HG03196 (cell line): Measurements from ENCODE around the gene SLC25A12.
"Not testable (repeated sequence)": the region's sequence is repeated elsewhere in the genome, so short reads cannot be mapped to it uniquely, and the experiment has no call there.

Experiments
- ATAC-seq: cut with Tn5 transposase; IDR thresholded peaks from one replicate; pipeline ENCODE4 v1.9.1; 2021; ENCODE audit not compliant: unreplicated experiment

SLC25A12 gene

DNA sequence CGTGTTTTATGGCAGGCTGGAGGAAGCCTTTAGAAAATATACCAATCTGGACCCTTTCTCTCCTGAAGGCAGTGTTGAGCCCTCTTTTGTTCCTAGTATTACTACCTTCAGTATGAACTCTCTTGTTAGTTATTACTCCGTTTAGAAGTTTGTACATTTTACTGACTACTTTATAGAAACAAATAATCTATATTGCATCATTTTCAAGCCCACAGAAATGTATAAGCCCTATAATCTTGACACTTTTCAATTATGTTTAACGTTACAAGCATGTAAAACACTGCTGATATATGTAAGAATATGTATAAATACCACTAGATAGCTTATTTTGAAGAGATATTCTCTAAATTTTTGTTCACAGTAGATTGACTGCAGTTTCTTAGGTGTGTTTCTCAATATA lies 64.0 kb downstream of the SLC25A12 start:
- no peak for ATAC-seq

GRCh38 chr2:171824086-171824485 lies 70.0 kb downstream of the SLC25A12 start:
- ATAC-seq = no peak

DNA sequence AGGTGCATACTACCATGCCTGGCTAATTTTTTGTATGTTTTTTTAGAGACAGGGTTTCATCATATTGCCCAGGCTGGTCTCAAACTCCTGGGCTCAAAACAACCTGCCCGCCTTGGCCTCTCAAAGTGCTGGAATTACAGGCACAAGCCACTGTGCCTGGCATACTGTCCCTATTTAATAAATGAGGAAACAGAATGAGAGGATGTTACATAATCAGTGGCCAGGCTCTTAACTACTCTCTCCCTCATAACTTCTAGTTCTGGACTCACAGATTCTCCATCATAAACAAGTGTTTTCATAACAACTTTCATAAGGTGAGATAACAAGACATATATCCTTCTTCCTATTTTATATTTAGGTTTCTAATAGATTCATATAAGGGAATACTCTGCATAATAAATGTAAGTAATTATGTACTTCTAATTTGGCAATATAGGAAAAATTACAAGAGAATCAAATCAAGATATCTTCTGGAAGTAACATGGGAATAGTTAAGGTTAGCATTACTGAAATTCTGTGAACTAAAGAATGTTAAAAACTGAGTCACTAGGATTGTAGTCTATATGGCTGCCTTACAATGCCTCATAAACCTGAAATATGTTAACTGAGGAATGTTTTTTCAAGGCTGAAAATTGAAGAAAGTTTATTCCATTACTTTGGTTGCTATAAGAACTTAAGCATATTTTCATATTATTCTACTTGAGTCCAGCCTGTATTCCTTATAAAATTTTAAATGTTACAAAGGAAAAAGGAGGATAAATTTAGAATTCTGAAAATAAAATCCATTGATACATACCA lies 71.3 kb downstream of the SLC25A12 start:
- ATAC-seq = no peak

DNA sequence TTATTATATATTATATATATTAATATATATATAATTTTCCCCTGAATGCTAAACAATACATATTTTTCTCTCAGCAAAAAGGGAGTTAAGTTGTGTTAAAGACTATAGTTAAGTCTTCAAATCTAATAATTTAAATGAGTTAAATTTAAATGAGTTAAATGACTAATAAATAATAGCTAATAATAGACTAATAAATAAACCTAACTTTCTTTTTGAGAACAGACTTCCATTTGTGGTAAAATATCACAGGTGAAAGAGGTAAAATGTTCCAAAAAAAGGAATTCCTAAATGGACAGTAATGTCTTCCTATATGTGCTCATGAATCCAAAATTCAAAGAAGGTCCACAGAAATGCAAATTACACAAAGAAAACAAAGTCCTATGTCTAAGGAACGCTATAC lies 74.6 kb downstream of the SLC25A12 start:
- no peak for ATAC-seq

DNA sequence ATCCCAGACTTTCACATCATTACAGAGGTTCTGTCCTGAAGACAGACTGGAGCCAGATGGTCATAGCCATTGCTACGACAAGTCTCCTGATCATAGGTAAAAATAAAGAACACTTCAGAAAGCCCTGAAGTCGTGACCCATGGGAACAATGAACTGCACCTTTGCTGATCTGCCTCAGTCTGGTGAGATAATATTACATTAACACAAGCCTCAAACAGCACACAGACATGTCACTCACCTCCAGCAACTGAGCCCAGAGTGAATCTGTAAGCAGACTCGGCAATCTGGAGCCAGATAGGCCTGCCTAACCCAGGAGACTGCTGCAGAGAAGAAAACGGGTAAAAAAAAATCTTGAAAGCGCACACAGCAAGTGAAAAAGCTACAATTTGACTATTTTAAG lies 79.2 kb downstream of the SLC25A12 start:
- no peak for ATAC-seq

GRCh38 chr2:171814174-171814573 lies 79.9 kb downstream of the SLC25A12 start:
- ATAC-seq = no peak

DNA sequence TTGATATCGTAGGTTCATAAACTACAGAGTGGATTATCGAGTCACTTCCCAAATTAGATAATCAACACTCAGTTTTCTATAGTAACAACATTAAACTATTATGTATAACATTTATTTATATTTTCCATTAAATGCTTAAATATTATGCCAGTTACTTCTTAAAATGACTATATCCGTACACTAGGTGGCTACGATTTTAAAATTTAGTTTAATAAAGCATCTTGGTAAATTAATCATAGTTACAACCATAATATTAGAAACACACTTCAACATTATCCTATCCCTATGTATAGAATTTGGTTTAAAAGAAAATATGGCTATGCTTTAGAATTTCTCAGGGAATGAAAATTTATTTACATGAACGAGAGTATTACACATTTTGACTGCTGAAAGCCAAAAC lies 80.3 kb downstream of the SLC25A12 start:
- no peak for ATAC-seq

- no peak for ATAC-seq
Observed at GRCh38 chr2:171813126-171813525, 80.9 kb downstream of the SLC25A12 start.

- no peak for ATAC-seq
Observed at GRCh38 chr2:171811245-171811628, 82.8 kb downstream of the SLC25A12 start.

GRCh38 chr2:171810422-171811244 lies 83.4 kb downstream of the SLC25A12 start:
- no peak for ATAC-seq

DNA sequence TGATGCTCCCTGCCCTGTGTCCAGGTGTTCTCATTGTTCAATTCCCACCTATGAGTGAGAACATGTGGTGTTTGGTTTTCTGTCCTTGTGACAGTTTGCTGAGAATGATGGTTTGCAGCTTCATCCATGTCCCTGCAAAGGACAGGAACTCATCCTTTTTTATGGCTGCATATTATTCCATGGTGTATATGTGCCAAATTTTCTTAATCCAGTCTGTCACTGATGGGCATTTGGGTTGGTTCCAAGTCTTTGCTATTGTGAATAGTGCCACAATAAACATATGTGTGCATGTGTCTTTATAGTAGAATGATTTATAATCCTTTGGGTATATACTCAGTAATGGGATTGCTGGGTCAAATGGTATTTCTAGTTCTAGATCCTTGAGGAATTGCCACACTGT lies 85.2 kb downstream of the SLC25A12 start:
- not testable (repeated sequence) for ATAC-seq

GRCh38 chr2:171807831-171808393 lies 86.1 kb downstream of the SLC25A12 start:
- no peak for ATAC-seq

- ATAC-seq = no peak
Observed at GRCh38 chr2:171807119-171807518, 86.9 kb downstream of the SLC25A12 start.

DNA sequence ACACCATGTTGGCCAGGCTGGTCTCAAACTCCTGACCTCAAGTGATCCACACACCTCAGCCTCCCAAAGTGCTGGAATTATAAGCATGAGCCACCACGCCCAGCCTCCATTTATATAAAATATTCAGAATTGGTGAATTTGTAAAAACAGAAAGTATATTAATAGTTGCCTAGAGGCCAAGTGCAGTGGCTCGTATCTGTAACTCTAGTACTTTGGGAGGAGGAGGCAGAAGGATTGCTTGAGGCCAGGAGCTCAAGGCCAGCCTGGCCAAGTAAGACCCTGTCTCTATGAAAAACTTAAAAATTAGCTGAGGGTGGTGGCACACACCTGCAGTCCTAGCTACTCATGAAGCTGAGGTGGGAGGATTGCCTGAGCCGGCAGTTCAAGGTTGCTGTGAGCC lies 89.6 kb downstream of the SLC25A12 start:
- no peak for ATAC-seq

DNA sequence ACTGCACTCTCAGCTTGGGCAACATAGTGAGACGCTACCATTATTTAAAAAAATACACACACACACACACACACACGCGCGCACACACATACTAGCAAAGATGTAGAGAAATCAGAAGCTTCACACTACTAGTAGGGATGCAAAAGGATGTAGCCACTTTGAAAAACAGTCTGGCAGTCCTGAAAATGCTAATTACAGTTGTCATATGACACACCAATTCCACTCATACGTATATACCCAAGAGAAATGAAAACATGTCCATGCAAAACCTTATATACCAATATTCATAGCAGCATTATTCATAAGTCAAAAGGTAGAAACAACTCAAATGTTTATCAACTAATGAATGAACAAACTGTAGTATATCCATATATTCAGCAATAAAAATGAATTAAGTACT lies 90.3 kb downstream of the SLC25A12 start:
- no peak for ATAC-seq

GRCh38 chr2:171800639-171801038 lies 93.4 kb downstream of the SLC25A12 start:
- ATAC-seq = no peak

DNA sequence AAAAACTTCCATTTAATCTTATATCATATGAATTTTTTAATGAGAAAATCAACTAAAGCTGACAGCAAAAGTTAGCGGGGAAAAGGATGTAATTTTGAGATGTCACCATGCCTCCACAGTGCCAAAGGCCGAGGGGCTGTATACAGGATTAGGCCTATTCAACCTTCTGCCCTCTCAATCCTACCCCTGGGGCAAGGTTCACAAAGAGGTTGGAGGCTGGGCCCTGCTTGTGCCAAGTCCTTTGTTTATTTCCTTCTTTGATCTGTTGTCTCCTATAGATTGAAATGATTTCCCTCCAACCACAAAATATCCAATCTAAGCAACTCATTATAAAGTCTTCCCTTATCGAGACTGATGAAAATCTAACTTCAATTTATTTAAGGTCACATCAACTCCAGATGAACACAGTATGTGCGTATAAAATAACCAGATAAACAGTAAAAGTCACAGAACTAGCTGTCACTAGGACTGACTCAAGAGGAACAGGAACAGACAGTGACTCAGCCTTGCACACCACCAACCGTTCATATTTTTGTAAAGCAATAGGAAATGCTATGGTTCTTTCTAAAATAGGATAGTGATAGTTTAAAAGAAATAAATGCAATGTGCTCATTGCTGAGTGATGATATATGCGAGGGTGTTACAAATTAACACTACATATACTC lies 95.8 kb downstream of the SLC25A12 start:
- no peak for ATAC-seq

- ATAC-seq = no peak
Observed at GRCh38 chr2:171794918-171795317, 99.1 kb downstream of the SLC25A12 start.

GRCh38 chr2:171793691-171794678 lies 100.1 kb downstream of the SLC25A12 start:
- no peak for ATAC-seq

DNA sequence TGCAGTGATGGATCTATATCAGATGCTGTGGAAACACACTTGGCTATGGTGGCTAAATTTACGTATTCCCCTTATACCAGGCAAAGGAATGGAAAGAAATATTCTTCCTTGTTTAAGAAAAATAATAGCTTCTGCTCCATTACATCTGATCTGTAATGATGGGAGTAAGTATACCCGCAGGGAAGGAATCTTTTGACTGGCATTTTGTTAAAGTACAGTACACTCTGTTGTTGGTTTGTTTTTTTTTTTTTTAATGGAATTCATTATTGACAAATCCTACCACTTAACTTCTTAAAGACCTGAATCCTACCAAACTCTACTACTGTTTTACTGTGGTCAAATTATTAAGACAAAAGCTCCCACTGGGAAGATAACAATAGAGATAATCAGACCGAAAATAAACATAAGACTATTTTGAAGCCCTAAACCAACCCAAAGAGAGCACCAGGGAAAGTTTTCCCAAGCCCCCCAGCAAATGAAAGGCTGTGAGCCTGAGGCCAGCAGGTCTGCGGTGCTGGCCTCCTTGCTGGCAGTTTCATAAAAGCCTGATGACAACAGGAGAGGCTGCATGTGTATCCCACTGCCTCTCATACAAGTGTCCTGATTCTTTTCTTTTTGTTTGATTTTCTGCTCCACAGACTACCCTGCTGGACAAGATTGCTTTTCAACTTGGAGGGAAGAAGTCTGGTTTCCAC lies 101.0 kb downstream of the SLC25A12 start:
- no peak for ATAC-seq
